Measurements from ENCODE around the gene LTC4S.

DNA sequence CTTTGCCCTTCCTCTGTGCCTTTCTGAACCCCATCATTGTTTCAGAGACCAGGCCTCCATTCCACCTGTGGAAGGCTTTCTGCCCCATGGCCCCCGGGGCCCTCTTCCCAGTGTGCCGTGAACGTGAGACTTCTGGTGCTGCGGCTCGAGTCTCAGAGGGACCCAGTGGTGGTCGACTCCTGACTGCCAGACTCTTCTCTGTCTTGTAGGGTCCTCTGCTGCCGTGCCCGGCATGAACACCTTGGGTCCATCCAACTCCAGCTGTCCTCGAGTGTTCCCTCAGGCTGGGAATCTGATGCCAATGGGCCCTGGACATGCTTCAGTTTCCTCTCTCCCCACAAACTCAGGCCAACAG lies 20.1 kb upstream of the LTC4S start:
- TF ChIP-seq, protein P1, sequence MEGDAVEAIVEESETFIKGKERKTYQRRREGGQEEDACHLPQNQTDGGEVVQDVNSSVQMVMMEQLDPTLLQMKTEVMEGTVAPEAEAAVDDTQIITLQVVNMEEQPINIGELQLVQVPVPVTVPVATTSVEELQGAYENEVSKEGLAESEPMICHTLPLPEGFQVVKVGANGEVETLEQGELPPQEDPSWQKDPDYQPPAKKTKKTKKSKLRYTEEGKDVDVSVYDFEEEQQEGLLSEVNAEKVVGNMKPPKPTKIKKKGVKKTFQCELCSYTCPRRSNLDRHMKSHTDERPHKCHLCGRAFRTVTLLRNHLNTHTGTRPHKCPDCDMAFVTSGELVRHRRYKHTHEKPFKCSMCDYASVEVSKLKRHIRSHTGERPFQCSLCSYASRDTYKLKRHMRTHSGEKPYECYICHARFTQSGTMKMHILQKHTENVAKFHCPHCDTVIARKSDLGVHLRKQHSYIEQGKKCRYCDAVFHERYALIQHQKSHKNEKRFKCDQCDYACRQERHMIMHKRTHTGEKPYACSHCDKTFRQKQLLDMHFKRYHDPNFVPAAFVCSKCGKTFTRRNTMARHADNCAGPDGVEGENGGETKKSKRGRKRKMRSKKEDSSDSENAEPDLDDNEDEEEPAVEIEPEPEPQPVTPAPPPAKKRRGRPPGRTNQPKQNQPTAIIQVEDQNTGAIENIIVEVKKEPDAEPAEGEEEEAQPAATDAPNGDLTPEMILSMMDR (IDR thresholded peaks at IDR 0.05), result no peak
- TF ChIP-seq POLR2A (IDR thresholded peaks at IDR 0.05) (no peak), EP300 (IDR thresholded peaks at IDR 0.05; ENCODE audit: low read depth) (no peak), POLR2AphosphoS5 (IDR thresholded peaks at IDR 0.05) (no peak)
